SK-N-SH treated with all-trans-retinoic acid at 6 μM for 48 hours (cell line): ENCODE measurements around the gene ECHS1.

Source experiments
- ATAC-seq: fragments of 200-7000 bp; cut with Tn5 transposase; 3 replicates; pipeline ENCODE4 v1.9.1; 2020; ENCODE audit warnings: mild to moderate bottlenecking, moderate library complexity
- ARNTL ChIP-seq: fragments of 450-650 bp; formaldehyde crosslinking; IDR thresholded peaks from 2 replicates; pipeline ENCODE4 v1.5.0; 2020; ENCODE audit warnings: low read depth, mild to moderate bottlenecking, moderate library complexity, borderline replicate concordance
- BACH2 ChIP-seq: fragments of 250-450 bp; sonication (Bioruptor Pico); IDR thresholded peaks from 2 replicates; pipeline ENCODE4 v1.9.0; 2021; ENCODE audit warnings: mild to moderate bottlenecking, borderline replicate concordance
- CSDC2 ChIP-seq: fragments of 250-450 bp; sonication (Bioruptor Pico); IDR thresholded peaks from 2 replicates; pipeline ENCODE4 v1.5.0; 2020; ENCODE audit warnings: mild to moderate bottlenecking, moderate library complexity
- ESRRG ChIP-seq: fragments of 250-450 bp; sonication (Bioruptor Pico); IDR thresholded peaks from 2 replicates; pipeline ENCODE4 v1.6.1; 2021; ENCODE audit warnings: mild to moderate bottlenecking
- GLIS3 ChIP-seq: fragments of 250-450 bp; sonication (Bioruptor Pico); IDR thresholded peaks from 2 replicates; pipeline ENCODE4 v1.5.0; 2020; ENCODE audit warnings: mild to moderate bottlenecking, moderate library complexity
- ISL1 ChIP-seq: fragments of 250-450 bp; sonication (Bioruptor Pico); IDR thresholded peaks from 2 replicates; pipeline ENCODE4 v2.1.2; 2022; ENCODE audit warnings: mild to moderate bottlenecking, moderate library complexity
- OSR1 ChIP-seq: fragments of 250-450 bp; sonication (Bioruptor Pico); IDR thresholded peaks from 2 replicates; pipeline ENCODE4 v1.8.0; 2022; ENCODE audit warnings: moderate library complexity, mild to moderate bottlenecking, inconsistent platforms
- PPARA ChIP-seq: fragments of 250-450 bp; sonication (Bioruptor Pico); IDR thresholded peaks from 2 replicates; pipeline ENCODE4 v1.5.0; 2020; ENCODE audit warnings: mild to moderate bottlenecking, borderline replicate concordance
- RARB ChIP-seq: fragments of 250-450 bp; sonication (Bioruptor Pico); IDR thresholded peaks from 2 replicates; pipeline ENCODE4 v1.8.0; 2021; ENCODE audit warnings: mild to moderate bottlenecking, moderate library complexity
- SNAI2 ChIP-seq: fragments of 250-450 bp; sonication (Bioruptor Pico); IDR thresholded peaks from 2 replicates; pipeline ENCODE4 v1.5.0; 2020; ENCODE audit warnings: mild to moderate bottlenecking, moderate library complexity
- TCF4 ChIP-seq: fragments of 250-450 bp; sonication (Bioruptor Pico); IDR thresholded peaks from 2 replicates; pipeline ENCODE4 v1.8.0; 2021; ENCODE audit warnings: mild to moderate bottlenecking, moderate library complexity, borderline replicate concordance
- ZC3H10 ChIP-seq: fragments of 250-450 bp; sonication (Bioruptor Pico); IDR thresholded peaks from 2 replicates; pipeline ENCODE4 v1.5.1; 2021; ENCODE audit warnings: mild to moderate bottlenecking, moderate library complexity
- ZFP3 ChIP-seq: fragments of 250-450 bp; sonication (Bioruptor Pico); IDR thresholded peaks from 2 replicates; pipeline ENCODE4 v1.5.0; 2020; ENCODE audit warnings: mild to moderate bottlenecking, moderate library complexity
- ZFP30 ChIP-seq: fragments of 450-650 bp; formaldehyde crosslinking; IDR thresholded peaks from 2 replicates; pipeline ENCODE4 v1.5.0; 2022; ENCODE audit warnings: mild to moderate bottlenecking, moderate library complexity
- ZNF565 ChIP-seq: fragments of 450-650 bp; formaldehyde crosslinking; conservative IDR thresholded peaks from 2 replicates; pipeline ENCODE4 v1.5.0; 2020; ENCODE audit warnings: low read depth, mild to moderate bottlenecking, moderate library complexity
- ZNF70 ChIP-seq: fragments of 450-650 bp; formaldehyde crosslinking; IDR thresholded peaks from 2 replicates; pipeline ENCODE4 v1.5.0; 2020; ENCODE audit warnings: mild to moderate bottlenecking, moderate library complexity
- ZNF8 ChIP-seq: fragments of 450-650 bp; formaldehyde crosslinking; IDR thresholded peaks from 2 replicates; pipeline ENCODE4 v1.5.0; 2020; ENCODE audit warnings: mild to moderate bottlenecking, moderate library complexity
- TF ChIP-seq, protein P1 (sequence below): fragments of 250-450 bp; sonication (Bioruptor Pico); IDR thresholded peaks from 2 replicates; pipeline ENCODE4 v1.5.0; 2020; ENCODE audit warnings: mild to moderate bottlenecking, moderate library complexity
- TF ChIP-seq, protein P2 (sequence below): fragments of 250-450 bp; sonication (Bioruptor Pico); IDR thresholded peaks from 2 replicates; pipeline ENCODE4 v1.8.0; 2021; ENCODE audit warnings: low read depth, mild to moderate bottlenecking, moderate library complexity, borderline replicate concordance
- TF ChIP-seq, protein P3 (sequence below): fragments of 250-450 bp; sonication (Bioruptor Pico); IDR thresholded peaks from 2 replicates; pipeline ENCODE4 v1.5.1; 2020; ENCODE audit warnings: low read depth, mild to moderate bottlenecking, moderate library complexity
- TF ChIP-seq, protein P4 (sequence below): fragments of 250-450 bp; sonication (Bioruptor Pico); IDR thresholded peaks from 2 replicates; pipeline ENCODE4 v1.5.1; 2021; ENCODE audit warnings: mild to moderate bottlenecking, moderate library complexity
- TF ChIP-seq, protein P5 (sequence below): fragments of 250-450 bp; sonication (Bioruptor Pico); IDR thresholded peaks from 2 replicates; pipeline ENCODE4 v1.8.0; 2020; ENCODE audit warnings: mild to moderate bottlenecking, moderate library complexity, borderline replicate concordance

Gene ECHS1

DNA sequence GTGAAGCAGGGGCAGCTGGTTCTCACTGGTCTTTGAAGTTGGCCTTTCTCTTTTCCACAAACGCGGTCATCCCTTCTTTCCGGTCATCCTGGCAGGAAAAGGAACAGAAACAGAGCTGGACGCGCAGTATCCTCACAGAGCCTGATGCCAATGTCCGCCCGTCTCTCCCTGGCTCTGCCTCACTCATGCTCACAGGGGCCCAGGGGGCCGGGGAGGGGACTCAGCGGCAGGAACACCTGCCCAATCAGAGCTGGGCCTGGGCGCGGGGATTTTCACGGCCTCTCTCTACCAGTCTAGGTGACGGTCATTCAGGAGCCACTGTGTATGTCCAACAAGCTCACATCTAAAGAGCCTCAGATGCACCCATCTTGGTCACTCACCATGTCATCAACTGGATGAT is 10.3 kb downstream of the ECHS1 start:
- TF ChIP-seq BACH2 (CRISPR knock-in tag): no peak
- TF ChIP-seq GLIS3: no peak
- no peak for TF ChIP-seq ZFP3 (CRISPR knock-in tag)
- TF ChIP-seq ARNTL (CRISPR knock-in tag): no peak
- TF ChIP-seq RARB (CRISPR knock-in tag): no peak
- TF ChIP-seq, protein P1, sequence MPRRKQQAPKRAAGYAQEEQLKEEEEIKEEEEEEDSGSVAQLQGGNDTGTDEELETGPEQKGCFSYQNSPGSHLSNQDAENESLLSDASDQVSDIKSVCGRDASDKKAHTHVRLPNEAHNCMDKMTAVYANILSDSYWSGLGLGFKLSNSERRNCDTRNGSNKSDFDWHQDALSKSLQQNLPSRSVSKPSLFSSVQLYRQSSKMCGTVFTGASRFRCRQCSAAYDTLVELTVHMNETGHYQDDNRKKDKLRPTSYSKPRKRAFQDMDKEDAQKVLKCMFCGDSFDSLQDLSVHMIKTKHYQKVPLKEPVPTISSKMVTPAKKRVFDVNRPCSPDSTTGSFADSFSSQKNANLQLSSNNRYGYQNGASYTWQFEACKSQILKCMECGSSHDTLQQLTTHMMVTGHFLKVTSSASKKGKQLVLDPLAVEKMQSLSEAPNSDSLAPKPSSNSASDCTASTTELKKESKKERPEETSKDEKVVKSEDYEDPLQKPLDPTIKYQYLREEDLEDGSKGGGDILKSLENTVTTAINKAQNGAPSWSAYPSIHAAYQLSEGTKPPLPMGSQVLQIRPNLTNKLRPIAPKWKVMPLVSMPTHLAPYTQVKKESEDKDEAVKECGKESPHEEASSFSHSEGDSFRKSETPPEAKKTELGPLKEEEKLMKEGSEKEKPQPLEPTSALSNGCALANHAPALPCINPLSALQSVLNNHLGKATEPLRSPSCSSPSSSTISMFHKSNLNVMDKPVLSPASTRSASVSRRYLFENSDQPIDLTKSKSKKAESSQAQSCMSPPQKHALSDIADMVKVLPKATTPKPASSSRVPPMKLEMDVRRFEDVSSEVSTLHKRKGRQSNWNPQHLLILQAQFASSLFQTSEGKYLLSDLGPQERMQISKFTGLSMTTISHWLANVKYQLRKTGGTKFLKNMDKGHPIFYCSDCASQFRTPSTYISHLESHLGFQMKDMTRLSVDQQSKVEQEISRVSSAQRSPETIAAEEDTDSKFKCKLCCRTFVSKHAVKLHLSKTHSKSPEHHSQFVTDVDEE: no peak
- TF ChIP-seq ISL1: no peak
- TF ChIP-seq, protein P2, sequence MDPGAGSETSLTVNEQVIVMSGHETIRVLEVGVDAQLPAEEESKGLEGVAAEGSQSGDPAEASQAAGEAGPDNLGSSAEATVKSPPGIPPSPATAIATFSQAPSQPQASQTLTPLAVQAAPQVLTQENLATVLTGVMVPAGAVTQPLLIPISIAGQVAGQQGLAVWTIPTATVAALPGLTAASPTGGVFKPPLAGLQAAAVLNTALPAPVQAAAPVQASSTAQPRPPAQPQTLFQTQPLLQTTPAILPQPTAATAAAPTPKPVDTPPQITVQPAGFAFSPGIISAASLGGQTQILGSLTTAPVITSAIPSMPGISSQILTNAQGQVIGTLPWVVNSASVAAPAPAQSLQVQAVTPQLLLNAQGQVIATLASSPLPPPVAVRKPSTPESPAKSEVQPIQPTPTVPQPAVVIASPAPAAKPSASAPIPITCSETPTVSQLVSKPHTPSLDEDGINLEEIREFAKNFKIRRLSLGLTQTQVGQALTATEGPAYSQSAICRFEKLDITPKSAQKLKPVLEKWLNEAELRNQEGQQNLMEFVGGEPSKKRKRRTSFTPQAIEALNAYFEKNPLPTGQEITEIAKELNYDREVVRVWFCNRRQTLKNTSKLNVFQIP (CRISPR knock-in tag): no peak
- TF ChIP-seq PPARA (CRISPR knock-in tag): no peak
- TF ChIP-seq ZC3H10 (CRISPR knock-in tag): no peak
- TF ChIP-seq ZNF70 (CRISPR knock-in tag): no peak
- no peak for TF ChIP-seq ZNF565 (CRISPR knock-in tag)
- TF ChIP-seq CSDC2 (CRISPR knock-in tag): no peak
- no peak for TF ChIP-seq TCF4 (CRISPR knock-in tag)
- no peak for TF ChIP-seq ZFP30
- TF ChIP-seq, protein P3, sequence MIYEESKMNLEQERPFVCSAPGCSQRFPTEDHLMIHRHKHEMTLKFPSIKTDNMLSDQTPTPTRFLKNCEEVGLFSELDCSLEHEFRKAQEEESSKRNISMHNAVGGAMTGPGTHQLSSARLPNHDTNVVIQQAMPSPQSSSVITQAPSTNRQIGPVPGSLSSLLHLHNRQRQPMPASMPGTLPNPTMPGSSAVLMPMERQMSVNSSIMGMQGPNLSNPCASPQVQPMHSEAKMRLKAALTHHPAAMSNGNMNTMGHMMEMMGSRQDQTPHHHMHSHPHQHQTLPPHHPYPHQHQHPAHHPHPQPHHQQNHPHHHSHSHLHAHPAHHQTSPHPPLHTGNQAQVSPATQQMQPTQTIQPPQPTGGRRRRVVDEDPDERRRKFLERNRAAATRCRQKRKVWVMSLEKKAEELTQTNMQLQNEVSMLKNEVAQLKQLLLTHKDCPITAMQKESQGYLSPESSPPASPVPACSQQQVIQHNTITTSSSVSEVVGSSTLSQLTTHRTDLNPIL (CRISPR knock-in tag): no peak
- TF ChIP-seq, all 23 proteins: peak for 0
- ATAC-seq: no peak

DNA sequence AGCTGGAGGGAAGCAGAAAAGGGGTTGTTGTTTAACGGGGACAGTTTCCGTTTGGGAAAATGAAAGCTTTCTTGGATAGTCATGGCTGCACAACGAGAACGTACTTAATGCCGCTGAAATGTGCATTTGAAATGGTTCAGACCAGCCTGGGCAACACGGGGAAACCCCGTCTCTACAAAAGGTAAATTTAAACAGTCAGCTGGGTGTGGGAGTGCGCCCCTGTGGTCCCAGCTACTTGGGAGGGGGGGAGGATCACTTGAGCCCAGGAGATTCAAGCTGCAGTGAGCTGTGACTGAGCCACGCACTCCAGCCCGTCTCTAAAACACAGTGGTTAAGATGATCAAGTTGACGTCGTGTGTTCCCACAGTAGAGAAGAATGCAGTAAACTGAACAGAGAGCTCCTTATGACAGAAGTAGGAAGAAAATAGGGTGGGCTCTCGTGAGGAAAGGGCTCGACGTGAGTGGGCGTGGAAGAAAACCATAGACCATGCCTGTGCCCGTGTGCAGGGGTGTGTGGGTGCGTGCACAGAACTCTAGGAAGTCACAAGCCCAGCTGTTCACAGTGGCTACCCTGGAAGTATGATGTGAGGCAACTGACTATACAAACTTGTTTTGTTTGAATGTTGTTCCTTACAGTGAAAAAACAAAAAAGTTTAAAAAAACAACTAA is 11.2 kb downstream of the ECHS1 start:
- no peak for ATAC-seq
- TF ChIP-seq ZNF70 (CRISPR knock-in tag) (no peak), TCF4 (CRISPR knock-in tag) (no peak), ZFP3 (CRISPR knock-in tag) (no peak), OSR1 (CRISPR knock-in tag) (no peak), ZNF8 (no peak), RARB (CRISPR knock-in tag) (no peak), ESRRG (no peak), BACH2 (CRISPR knock-in tag) (no peak), CSDC2 (CRISPR knock-in tag) (no peak), SNAI2 (CRISPR knock-in tag) (no peak), ZC3H10 (CRISPR knock-in tag) (no peak)
- TF ChIP-seq, protein P4, sequence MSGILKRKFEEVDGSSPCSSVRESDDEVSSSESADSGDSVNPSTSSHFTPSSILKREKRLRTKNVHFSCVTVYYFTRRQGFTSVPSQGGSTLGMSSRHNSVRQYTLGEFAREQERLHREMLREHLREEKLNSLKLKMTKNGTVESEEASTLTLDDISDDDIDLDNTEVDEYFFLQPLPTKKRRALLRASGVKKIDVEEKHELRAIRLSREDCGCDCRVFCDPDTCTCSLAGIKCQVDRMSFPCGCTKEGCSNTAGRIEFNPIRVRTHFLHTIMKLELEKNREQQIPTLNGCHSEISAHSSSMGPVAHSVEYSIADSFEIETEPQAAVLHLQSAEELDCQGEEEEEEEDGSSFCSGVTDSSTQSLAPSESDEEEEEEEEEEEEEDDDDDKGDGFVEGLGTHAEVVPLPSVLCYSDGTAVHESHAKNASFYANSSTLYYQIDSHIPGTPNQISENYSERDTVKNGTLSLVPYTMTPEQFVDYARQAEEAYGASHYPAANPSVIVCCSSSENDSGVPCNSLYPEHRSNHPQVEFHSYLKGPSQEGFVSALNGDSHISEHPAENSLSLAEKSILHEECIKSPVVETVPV: no peak
- TF ChIP-seq, protein P5, sequence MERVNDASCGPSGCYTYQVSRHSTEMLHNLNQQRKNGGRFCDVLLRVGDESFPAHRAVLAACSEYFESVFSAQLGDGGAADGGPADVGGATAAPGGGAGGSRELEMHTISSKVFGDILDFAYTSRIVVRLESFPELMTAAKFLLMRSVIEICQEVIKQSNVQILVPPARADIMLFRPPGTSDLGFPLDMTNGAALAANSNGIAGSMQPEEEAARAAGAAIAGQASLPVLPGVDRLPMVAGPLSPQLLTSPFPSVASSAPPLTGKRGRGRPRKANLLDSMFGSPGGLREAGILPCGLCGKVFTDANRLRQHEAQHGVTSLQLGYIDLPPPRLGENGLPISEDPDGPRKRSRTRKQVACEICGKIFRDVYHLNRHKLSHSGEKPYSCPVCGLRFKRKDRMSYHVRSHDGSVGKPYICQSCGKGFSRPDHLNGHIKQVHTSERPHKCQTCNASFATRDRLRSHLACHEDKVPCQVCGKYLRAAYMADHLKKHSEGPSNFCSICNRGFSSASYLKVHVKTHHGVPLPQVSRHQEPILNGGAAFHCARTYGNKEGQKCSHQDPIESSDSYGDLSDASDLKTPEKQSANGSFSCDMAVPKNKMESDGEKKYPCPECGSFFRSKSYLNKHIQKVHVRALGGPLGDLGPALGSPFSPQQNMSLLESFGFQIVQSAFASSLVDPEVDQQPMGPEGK (CRISPR knock-in tag): no peak
- TF ChIP-seq, protein P2 (CRISPR knock-in tag): no peak
- TF ChIP-seq, protein P1: no peak
- TF ChIP-seq, all 23 proteins: peak for 0
